Fibroblast of lung (primary cell): ENCODE measurements around the gene MAGED4. TPM values are rescaled to one million over a fixed set of nuclear protein-coding genes. Genes with fewer than 3 reads are reported as not detected.
"Not testable (repeated sequence)": the region's sequence is repeated elsewhere in the genome, so short reads cannot be mapped to it uniquely, and the experiment has no call there.

Experiments used
- DNase-seq, 2 donors: peaks; one replicate each; pipeline versions ENCODE4 v3.0.0 to v3.0.0-alpha.2; 2010; ENCODE audit warnings: low read depth in 2 of 2
- H2AFZ ChIP-seq: 2 replicates; pipeline ENCODE4 v1.5.1; 2012; ENCODE audit warnings: low read length, control low read depth, inconsistent platforms
- H3K27ac ChIP-seq: 2 replicates; pipeline ENCODE4 v1.5.1; 2011; ENCODE audit warnings: low read length, control low read depth; ENCODE audit not compliant: insufficient read depth
- H3K27me3 ChIP-seq: 2 replicates; pipeline ENCODE4 v1.5.1; 2011; ENCODE audit warnings: mild to moderate bottlenecking, low read length; ENCODE audit not compliant: control insufficient read depth, insufficient read depth
- H3K36me3 ChIP-seq: 2 replicates; pipeline ENCODE4 v1.5.1; 2011; ENCODE audit warnings: low read length; ENCODE audit not compliant: control insufficient read depth, insufficient read depth
- H3K4me1 ChIP-seq: 2 replicates; pipeline ENCODE4 v1.5.1; 2011; ENCODE audit warnings: low read length; ENCODE audit not compliant: control insufficient read depth, insufficient read depth; ENCODE audit errors: extremely low read depth
- H3K4me2 ChIP-seq: 2 replicates; pipeline ENCODE4 v1.5.1; 2011; ENCODE audit warnings: low read length, control low read depth; ENCODE audit not compliant: insufficient read depth; ENCODE audit errors: extremely low read depth
- H3K4me3 ChIP-seq, 4 experiments: fragments of 200-600 bp in 1 of 4; sonication (generic) in 1 of 4; replicated peaks in 1 of 4; 2 replicates each; pipeline ENCODE4 v1.5.1; 2011 to 2016; ENCODE audit warnings: low read length in 4 of 4, low read depth in 3 of 4, mild to moderate bottlenecking in 3 of 4, control low read depth in 2 of 4, inconsistent platforms in 1 of 4, mixed read lengths in 1 of 4; ENCODE audit not compliant: insufficient read depth in 1 of 4; ENCODE audit errors: control extremely low read depth in 1 of 4
- H3K79me2 ChIP-seq: 2 replicates; pipeline ENCODE4 v1.5.1; 2012; ENCODE audit warnings: mild to moderate bottlenecking, low read length, inconsistent platforms; ENCODE audit not compliant: control insufficient read depth, insufficient read depth
- H3K9ac ChIP-seq: 2 replicates; pipeline ENCODE4 v1.5.1; 2011; ENCODE audit warnings: mild to moderate bottlenecking, low read length, control low read depth; ENCODE audit not compliant: insufficient read depth
- H3K9me3 ChIP-seq: 2 replicates; pipeline ENCODE4 v1.5.1; 2012; ENCODE audit warnings: low read depth, low read length; ENCODE audit not compliant: control insufficient read depth, insufficient read depth
- H4K20me1 ChIP-seq: 2 replicates; pipeline ENCODE4 v1.5.1; 2011; ENCODE audit warnings: low read length; ENCODE audit not compliant: control insufficient read depth, insufficient read depth; ENCODE audit errors: extremely low read depth
- CTCF ChIP-seq, 2 donors: IDR thresholded peaks in 1 of 2; conservative IDR thresholded peaks in 1 of 2; 1 replicate in 1 of 2; 2 replicates in 1 of 2; pipeline ENCODE4 v1.5.1; 2011 to 2012; ENCODE audit warnings: low read length in 2 of 2, control low read depth in 1 of 2, inconsistent platforms in 1 of 2, low read depth in 1 of 2, mild to moderate bottlenecking in 1 of 2
- EZH2 ChIP-seq: IDR thresholded peaks from 2 replicates; pipeline ENCODE4 v1.5.1; 2012; ENCODE audit warnings: low read length, control low read depth, mild to moderate bottlenecking; ENCODE audit errors: missing control alignments
- polyA plus RNA-seq, 2 donors: library from polyadenylated mRNA; depleted of rRNA in 1 of 2; stranded (reverse) in 1 of 2; unstranded in 1 of 2; fragments of >200 nt; gene quantifications; 2 replicates each; pipeline ENCODE4 v1.2.1, GENCODE V29; 2011 to 2012; ENCODE audit warnings: missing spikeins in 1 of 2
- total RNA-seq: library from RNA; depleted of rRNA; stranded (reverse); fragments of >200 nt; gene quantifications from 2 replicates; pipeline ENCODE4 v1.2.1, GENCODE V29; 2014

The MAGED4 gene
- total and polyA plus RNA-seq, 2 donors (not counting 1 experiment from before 2014, with no cell fraction given), result 26.9 to 33.4 TPM

- Histone ChIP-seq H3K9me3 (no peaks in the 10 kb centered on the region), H3K36me3 (no peaks in the 10 kb centered on the region), H3K9ac (no peak overlapping the region), H3K27me3 (no peaks in the 10 kb centered on the region), H2AFZ (no peak overlapping the region), H3K4me1 (no peaks in the 10 kb centered on the region), H3K4me2 (no peak overlapping the region), H3K27ac (no peak overlapping the region), H4K20me1 (no peaks in the 10 kb centered on the region), H3K4me3 (no peak overlapping the region), H3K79me2 (no peaks in the 10 kb centered on the region)
- no peak for DNase-seq
- TF ChIP-seq CTCF (conservative IDR thresholded peaks at IDR 0.05 in 1 of 2, IDR thresholded peaks at IDR 0.05 in 1 of 2; ENCODE audit: low read depth in 1 of 2, low read length in 2 of 2), result no peak
- TF ChIP-seq EZH2, result no peak
Measured at GRCh38 chrX:52140020-52140419, 44.7 kb upstream of the MAGED4 start.

DNA sequence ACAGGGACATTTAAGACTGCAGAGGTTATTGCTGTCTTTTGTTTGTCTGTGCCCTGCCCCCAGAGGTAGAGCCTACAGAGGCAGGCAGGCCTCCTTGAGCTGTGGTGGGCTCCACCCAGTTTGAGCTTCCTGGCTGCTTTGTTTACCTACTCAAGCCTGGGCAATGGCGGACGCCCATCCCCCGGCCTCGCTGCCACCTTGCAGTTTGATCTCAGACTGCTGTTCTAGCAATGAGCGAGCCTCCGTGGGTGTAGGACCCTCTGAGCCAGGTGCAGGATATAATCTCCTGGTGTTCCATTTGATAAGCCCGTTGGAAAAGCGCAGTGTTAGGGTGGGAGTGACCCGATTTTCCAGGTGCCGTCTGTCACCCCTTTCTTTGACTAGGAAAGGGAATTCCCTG is 34.0 kb upstream of the MAGED4 start:
- H3K36me3 ChIP-seq, H3K9me3 ChIP-seq, H3K4me2 ChIP-seq, H3K4me3 ChIP-seq, H3K79me2 ChIP-seq, H3K9ac ChIP-seq, H4K20me1 ChIP-seq, H3K27ac ChIP-seq, DNase-seq, H3K27me3 ChIP-seq, H3K4me1 ChIP-seq, H2AFZ ChIP-seq: not testable (repeated sequence)

GRCh38 chrX:52160140-52160539 is 24.5 kb upstream of the MAGED4 start:
- not testable (repeated sequence) for H3K9ac ChIP-seq, H3K4me1 ChIP-seq, H3K27ac ChIP-seq, DNase-seq, H4K20me1 ChIP-seq, H3K9me3 ChIP-seq, H3K4me3 ChIP-seq, H3K79me2 ChIP-seq, H3K27me3 ChIP-seq, H2AFZ ChIP-seq, H3K36me3 ChIP-seq, H3K4me2 ChIP-seq

GRCh38 chrX:52166840-52167239 is 17.8 kb upstream of the MAGED4 start:
- no peak for DNase-seq
- H3K4me2 ChIP-seq, result no peak overlapping the region
- H3K27me3 ChIP-seq, result no peaks in the 10 kb centered on the region
- no peak overlapping the region for H3K4me3 ChIP-seq
- H3K27ac ChIP-seq, result no peak overlapping the region
- no peaks in the 10 kb centered on the region for H3K79me2 ChIP-seq
- H3K9me3 ChIP-seq, result no peaks in the 10 kb centered on the region
- H3K4me1 ChIP-seq, result no peaks in the 10 kb centered on the region
- H3K9ac ChIP-seq, result no peak overlapping the region
- TF ChIP-seq CTCF (conservative IDR thresholded peaks at IDR 0.05 in 1 of 2, IDR thresholded peaks at IDR 0.05 in 1 of 2; ENCODE audit: low read depth in 1 of 2, low read length in 2 of 2) (no peak), EZH2 (no peak)
- no peaks in the 10 kb centered on the region for H3K36me3 ChIP-seq
- no peaks in the 10 kb centered on the region for H4K20me1 ChIP-seq
- H2AFZ ChIP-seq, result no peak overlapping the region

- H3K9me3 ChIP-seq, H3K79me2 ChIP-seq, H3K27ac ChIP-seq, DNase-seq, H3K27me3 ChIP-seq, H3K4me3 ChIP-seq, H3K4me1 ChIP-seq, H3K9ac ChIP-seq, H2AFZ ChIP-seq, H4K20me1 ChIP-seq, H3K36me3 ChIP-seq, H3K4me2 ChIP-seq: not testable (repeated sequence)
Measured at GRCh38 chrX:52171055-52171454, 13.6 kb upstream of the MAGED4 start.

GRCh38 chrX:52185078-52185453 is 378 bp downstream of the MAGED4 start:
- not testable (repeated sequence) for H3K27ac ChIP-seq, H3K9ac ChIP-seq, H3K4me2 ChIP-seq, H3K79me2 ChIP-seq, H3K4me1 ChIP-seq, H3K27me3 ChIP-seq, H3K36me3 ChIP-seq, H3K4me3 ChIP-seq, H3K9me3 ChIP-seq, H4K20me1 ChIP-seq, H2AFZ ChIP-seq, DNase-seq
